ENCODE measurements around the gene TMEM190. TPM values are rescaled to one million over a fixed set of nuclear protein-coding genes. Genes with fewer than 3 reads are reported as not detected.

Gene TMEM190
- polyA plus RNA-seq, 4 donors: 0.30 to 0.31 TPM; not detected in 2

DNA sequence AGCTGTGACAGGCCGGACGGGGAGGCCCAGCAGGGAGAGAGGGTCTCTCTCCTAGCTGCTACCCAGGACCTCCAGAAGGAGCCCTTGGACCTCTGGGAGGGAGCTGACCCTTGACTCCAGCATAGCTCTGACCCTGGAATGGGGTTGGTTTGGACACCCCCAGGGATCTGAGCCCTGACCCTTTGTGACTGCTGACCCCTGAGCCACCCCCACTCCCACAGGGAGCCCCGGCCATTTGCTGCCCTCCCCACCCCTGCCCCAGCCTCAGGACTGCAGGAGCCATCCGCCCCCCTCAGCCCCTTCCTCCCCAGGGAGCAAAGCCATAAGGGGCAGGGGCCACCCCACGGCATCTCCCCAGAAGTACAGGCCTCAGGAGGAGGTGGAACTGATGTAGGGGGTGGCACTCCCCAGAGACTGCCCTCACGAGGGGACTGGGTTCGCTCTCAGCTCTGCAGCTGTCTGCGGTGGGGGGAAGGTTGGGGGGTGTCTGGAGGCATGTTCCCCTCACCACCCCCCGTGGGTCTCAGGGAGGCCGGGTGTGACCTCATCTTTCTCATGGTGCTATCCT is 29.1 kb upstream of the TMEM190 start:
- DNase-seq: no peak
- peaks cover 0 to 54% (median 5%) of the 10 kb centered on the region in 3 donors for H3K36me3 ChIP-seq (ENCODE audit: control insufficient read depth in 3 of 3, insufficient read depth in 2 of 3, low read depth in 1 of 3, low read length in 3 of 3)
- no peak overlapping the region for H3K27ac ChIP-seq (ENCODE audit: low read depth in 1 of 3, low read length in 2 of 3)
- no peaks in the 10 kb centered on the region for H3K9me3 ChIP-seq (ENCODE audit: control insufficient read depth in 2 of 2, insufficient read depth in 1 of 2, low read depth in 1 of 2, low read length in 1 of 2)
- no peak overlapping the region for H3K4me3 ChIP-seq (ENCODE audit: low read depth in 1 of 3, low read length in 3 of 3)
- H3K4me1 ChIP-seq (ENCODE audit: control insufficient read depth in 3 of 3, insufficient read depth in 2 of 3, low read depth in 1 of 3, low read length in 2 of 3): peaks cover 0 to 4% (median 0%) of the 10 kb centered on the region in 3 donors
- no peak for FAIRE-seq
- peaks cover 4 to 16% (median 14%) of the 10 kb centered on the region in 3 donors for H3K27me3 ChIP-seq (ENCODE audit: control insufficient read depth in 3 of 3, insufficient read depth in 3 of 3, low read length in 3 of 3)
- WGBS, 3 donors: 80 to 90% (median 84%) methylated on average over 8 to 10 of the region's 10 CpGs

- FAIRE-seq (no peak), DNase-seq (no peak)
- peaks cover 0 to 12% (median 2%) of the 10 kb centered on the region in 3 donors for H3K4me1 ChIP-seq (ENCODE audit: control insufficient read depth in 3 of 3, insufficient read depth in 2 of 3, low read depth in 1 of 3, low read length in 2 of 3)
- H3K27ac ChIP-seq (ENCODE audit: low read depth in 1 of 3, low read length in 2 of 3): no peak overlapping the region
- peaks cover 0 to 44% (median 5%) of the 10 kb centered on the region in 3 donors for H3K36me3 ChIP-seq (ENCODE audit: control insufficient read depth in 3 of 3, insufficient read depth in 2 of 3, low read depth in 1 of 3, low read length in 3 of 3)
- no peak overlapping the region for H3K4me3 ChIP-seq (ENCODE audit: low read depth in 1 of 3, low read length in 3 of 3)
- H3K9me3 ChIP-seq (ENCODE audit: control insufficient read depth in 2 of 2, insufficient read depth in 1 of 2, low read depth in 1 of 2, low read length in 1 of 2): no peaks in the 10 kb centered on the region
- H3K27me3 ChIP-seq (ENCODE audit: control insufficient read depth in 3 of 3, insufficient read depth in 3 of 3, low read length in 3 of 3): peaks cover 4 to 26% (median 24%) of the 10 kb centered on the region in 3 donors
- 73 to 81% (median 80%) methylated on average over 22 of the region's 22 CpGs for WGBS, 3 donors
Measured at GRCh38 chr19:55348317-55349034, 28.1 kb upstream of the TMEM190 start.

- peaks cover 0 to 26% (median 5%) of the 10 kb centered on the region in 3 donors for H3K36me3 ChIP-seq (ENCODE audit: control insufficient read depth in 3 of 3, insufficient read depth in 2 of 3, low read depth in 1 of 3, low read length in 3 of 3)
- peaks cover 4 to 48% (median 30%) of the 10 kb centered on the region in 3 donors for H3K27me3 ChIP-seq (ENCODE audit: control insufficient read depth in 3 of 3, insufficient read depth in 3 of 3, low read length in 3 of 3)
- H3K4me1 ChIP-seq (ENCODE audit: control insufficient read depth in 3 of 3, insufficient read depth in 2 of 3, low read depth in 1 of 3, low read length in 2 of 3): peaks cover 0 to 20% (median 5%) of the 10 kb centered on the region in 3 donors
- no peak overlapping the region for H3K27ac ChIP-seq (ENCODE audit: low read depth in 1 of 3, low read length in 2 of 3)
- DNase-seq (no peak), FAIRE-seq (no peak)
- no peaks in the 10 kb centered on the region for H3K9me3 ChIP-seq (ENCODE audit: control insufficient read depth in 2 of 2, insufficient read depth in 1 of 2, low read depth in 1 of 2, low read length in 1 of 2)
- 55 to 67% (median 59%) methylated on average over 11 of the region's 11 CpGs for WGBS, 3 donors
- H3K4me3 ChIP-seq (ENCODE audit: low read depth in 1 of 3, low read length in 3 of 3): no peak overlapping the region
Measured at GRCh38 chr19:55350620-55351315, 25.9 kb upstream of the TMEM190 start.

DNA sequence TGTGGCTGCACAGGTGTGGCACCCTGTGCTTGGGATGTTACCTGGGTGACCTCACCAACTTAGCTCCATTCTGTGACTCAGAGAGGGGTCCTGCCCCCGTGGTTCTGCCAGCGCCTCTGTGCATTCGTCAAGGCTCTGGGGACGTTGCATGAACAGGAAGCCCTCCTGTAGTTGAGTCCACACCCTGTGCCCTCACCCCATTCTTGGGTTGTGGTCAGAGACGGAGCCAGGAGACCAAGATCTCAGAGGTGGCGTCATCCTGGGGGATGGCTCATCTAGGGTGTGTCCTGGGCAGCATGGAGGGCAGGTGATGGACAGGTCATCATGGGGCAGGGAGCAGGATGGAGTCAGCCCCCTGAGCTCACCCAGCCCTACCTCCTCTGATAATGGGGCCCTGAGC is 24.6 kb upstream of the TMEM190 start:
- H3K36me3 ChIP-seq (ENCODE audit: control insufficient read depth in 3 of 3, insufficient read depth in 2 of 3, low read depth in 1 of 3, low read length in 3 of 3): peaks cover 0 to 17% (median 2%) of the 10 kb centered on the region in 3 donors
- H3K4me1 ChIP-seq (ENCODE audit: control insufficient read depth in 3 of 3, insufficient read depth in 2 of 3, low read depth in 1 of 3, low read length in 2 of 3): peaks cover 0 to 20% (median 5%) of the 10 kb centered on the region in 3 donors
- 44 to 63% (median 58%) methylated on average over 6 of the region's 6 CpGs for WGBS, 3 donors
- no peak for FAIRE-seq
- H3K4me3 ChIP-seq (ENCODE audit: low read depth in 1 of 3, low read length in 3 of 3): no peak overlapping the region
- no peaks in the 10 kb centered on the region for H3K9me3 ChIP-seq (ENCODE audit: control insufficient read depth in 2 of 2, insufficient read depth in 1 of 2, low read depth in 1 of 2, low read length in 1 of 2)
- H3K27me3 ChIP-seq (ENCODE audit: control insufficient read depth in 3 of 3, insufficient read depth in 3 of 3, low read length in 3 of 3): peaks cover 4 to 61% (median 33%) of the 10 kb centered on the region in 3 donors
- no peak overlapping the region for H3K27ac ChIP-seq (ENCODE audit: low read depth in 1 of 3, low read length in 2 of 3)
- no peak for DNase-seq

DNA sequence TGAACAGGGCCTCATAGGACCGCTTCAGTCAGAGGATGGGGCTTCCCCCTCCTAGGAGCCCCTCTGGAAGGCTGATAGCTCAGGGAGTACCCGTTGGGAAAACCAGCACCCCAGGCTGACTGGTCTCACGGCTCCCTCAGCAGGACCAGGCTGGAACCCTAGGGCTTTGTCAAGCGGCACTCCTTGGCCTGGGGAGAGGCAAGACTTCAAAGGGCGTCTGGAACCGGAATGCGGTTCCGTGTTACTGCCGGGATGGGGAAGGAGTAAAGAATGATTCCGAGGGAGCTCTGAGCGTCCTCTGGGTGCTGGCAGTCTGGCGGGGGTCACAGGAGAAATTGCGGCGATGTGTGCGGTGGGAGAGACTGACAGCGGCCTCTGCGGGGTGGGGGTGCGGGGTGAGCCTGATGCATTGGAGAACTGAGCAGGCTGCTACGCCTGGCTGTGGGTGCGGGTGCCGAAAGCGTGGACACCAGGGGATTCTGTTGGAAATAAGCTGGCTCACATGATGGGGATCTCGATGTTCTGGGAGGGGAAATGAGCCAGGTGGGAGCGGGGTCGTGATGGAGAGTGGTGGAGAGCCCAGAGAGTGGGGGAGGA is 24.0 kb upstream of the TMEM190 start:
- DNase-seq (peak in 1 of 2 donors; percentile 43), FAIRE-seq (no peak)
- 41 to 65% (median 53%) methylated on average over 25 of the region's 25 CpGs for WGBS, 3 donors
- H3K36me3 ChIP-seq (ENCODE audit: control insufficient read depth in 3 of 3, insufficient read depth in 2 of 3, low read depth in 1 of 3, low read length in 3 of 3): peaks cover 0 to 12% (median 0%) of the 10 kb centered on the region in 3 donors
- H3K27me3 ChIP-seq (ENCODE audit: control insufficient read depth in 3 of 3, insufficient read depth in 3 of 3, low read length in 3 of 3): peaks cover 6 to 65% (median 33%) of the 10 kb centered on the region in 3 donors
- H3K4me1 ChIP-seq (ENCODE audit: control insufficient read depth in 3 of 3, insufficient read depth in 2 of 3, low read depth in 1 of 3, low read length in 2 of 3): peaks cover 0 to 20% (median 5%) of the 10 kb centered on the region in 3 donors
- no peaks in the 10 kb centered on the region for H3K9me3 ChIP-seq (ENCODE audit: control insufficient read depth in 2 of 2, insufficient read depth in 1 of 2, low read depth in 1 of 2, low read length in 1 of 2)
- no peak overlapping the region for H3K4me3 ChIP-seq (ENCODE audit: low read depth in 1 of 3, low read length in 3 of 3)
- no peak overlapping the region for H3K27ac ChIP-seq (ENCODE audit: low read depth in 1 of 3, low read length in 2 of 3)

DNA sequence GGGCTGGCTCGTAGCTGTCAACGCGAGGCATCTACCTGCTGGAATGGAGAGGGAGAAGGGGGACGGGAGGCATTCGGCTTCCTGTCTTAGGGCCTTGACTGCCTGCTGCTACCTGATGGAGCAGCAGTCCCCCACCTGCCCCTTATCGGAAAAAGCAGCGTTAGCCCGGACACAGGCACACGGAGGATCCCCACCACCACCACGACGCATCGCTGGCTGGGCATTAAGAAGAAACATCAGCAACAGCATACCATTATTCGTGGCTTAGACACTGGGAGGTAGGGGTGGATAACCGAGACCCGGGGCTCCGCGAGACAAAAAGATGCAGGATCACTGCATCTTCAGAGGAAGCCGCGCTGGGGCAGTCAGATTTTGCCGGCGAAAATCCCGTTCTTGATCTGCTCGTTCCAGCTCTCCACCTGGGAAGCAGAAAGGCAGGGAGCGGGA is 23.2 kb upstream of the TMEM190 start:
- no peak for FAIRE-seq
- Histone ChIP-seq H3K36me3 (ENCODE audit: control insufficient read depth in 3 of 3, insufficient read depth in 2 of 3, low read depth in 1 of 3, low read length in 3 of 3) (peaks cover 0 to 6% (median 0%) of the 10 kb centered on the region in 3 donors), H3K27me3 (ENCODE audit: control insufficient read depth in 3 of 3, insufficient read depth in 3 of 3, low read length in 3 of 3) (peaks cover 6 to 65% (median 33%) of the 10 kb centered on the region in 3 donors), H3K4me3 (ENCODE audit: low read depth in 1 of 3, low read length in 3 of 3) (peak overlapping the region; percentile 34 to 57 (median 51)), H3K4me1 (ENCODE audit: control insufficient read depth in 3 of 3, insufficient read depth in 2 of 3, low read depth in 1 of 3, low read length in 2 of 3) (peaks cover 0 to 20% (median 5%) of the 10 kb centered on the region in 3 donors), H3K27ac (ENCODE audit: low read depth in 1 of 3, low read length in 2 of 3) (no peak overlapping the region), H3K9me3 (ENCODE audit: control insufficient read depth in 2 of 2, insufficient read depth in 1 of 2, low read depth in 1 of 2, low read length in 1 of 2) (no peaks in the 10 kb centered on the region)
- DNase-seq: no peak
- WGBS, 3 donors: 4% methylated on average over 22 to 24 of the region's 24 CpGs

- Histone ChIP-seq H3K4me1 (ENCODE audit: control insufficient read depth in 3 of 3, insufficient read depth in 2 of 3, low read depth in 1 of 3, low read length in 2 of 3) (peaks cover 0 to 20% (median 5%) of the 10 kb centered on the region in 3 donors), H3K4me3 (ENCODE audit: low read depth in 1 of 3, low read length in 3 of 3) (peak overlapping the region; percentile 34 to 57 (median 51)), H3K27ac (ENCODE audit: low read depth in 1 of 3, low read length in 2 of 3) (no peak overlapping the region), H3K36me3 (ENCODE audit: control insufficient read depth in 3 of 3, insufficient read depth in 2 of 3, low read depth in 1 of 3, low read length in 3 of 3) (peaks cover 0 to 3% (median 0%) of the 10 kb centered on the region in 3 donors), H3K27me3 (ENCODE audit: control insufficient read depth in 3 of 3, insufficient read depth in 3 of 3, low read length in 3 of 3) (peaks cover 6 to 65% (median 33%) of the 10 kb centered on the region in 3 donors), H3K9me3 (ENCODE audit: control insufficient read depth in 2 of 2, insufficient read depth in 1 of 2, low read depth in 1 of 2, low read length in 1 of 2) (no peaks in the 10 kb centered on the region)
- FAIRE-seq: no peak
- WGBS, 3 donors: 1 to 2% (median 1%) methylated on average over 50 to 72 of the region's 72 CpGs
- DNase-seq: peak; percentile 45 to 84
Measured at GRCh38 chr19:55353803-55354697, 22.6 kb upstream of the TMEM190 start.
